ENCODE data around the gene B2M. TPM values are rescaled to one million over a fixed set of nuclear protein-coding genes. Genes with fewer than 3 reads are reported as not detected.
A peak's percentile ranks its signal among the peaks of the same experiment; 100 is the strongest.

The B2M gene
- total RNA-seq = 1,000 to 10,000 TPM; 1,354 to 2,259 TPM

GRCh38 chr15:44711096-44711742 lies at the start of gene B2M, which contains the start of gene PATL2:
Gene B2M (plus strand): TSS chr15:44711517. CDS start chr15:44711547, 30 bp downstream.
Gene PATL2 (minus strand): TSS chr15:44711323. CDS start chr15:44676490, 34,833 bp downstream.
- DNase-seq (ENCODE audit: low spot score) = peak; percentile 99
- H3K27ac ChIP-seq = peak within 1 kb of the TSS; percentile 99 to 100
- H3K9me3 ChIP-seq = no peaks in the 10 kb centered on the region
- H3K36me3 ChIP-seq = peaks cover 11% of the 10 kb centered on the region
- H3K4me1 ChIP-seq = peaks cover 0 to 34% of the 10 kb centered on the region in 2 donors
- no peak for TF ChIP-seq CTCF (IDR thresholded peaks at IDR 0.05)
- H3K4me3 ChIP-seq = peak within 1 kb of the TSS; percentile 81 to 90
- no peaks in the 10 kb centered on the region for H3K27me3 ChIP-seq

GRCh38 chr15:44661576-44661975 lies 49.7 kb upstream of the B2M start:
- Histone ChIP-seq H3K27ac (no peak overlapping the region), H3K9me3 (no peaks in the 10 kb centered on the region), H3K27me3 (no peaks in the 10 kb centered on the region), H3K4me3 (no peak overlapping the region), H3K4me1 (peaks cover 0 to 25% of the 10 kb centered on the region in 2 donors), H3K36me3 (peaks cover 21% of the 10 kb centered on the region)
- TF ChIP-seq CTCF (IDR thresholded peaks at IDR 0.05) = no peak
- no peak for DNase-seq (ENCODE audit: low spot score)

GRCh38 chr15:44662478-44663409 lies 48.6 kb upstream of the B2M start:
- peak overlapping the region; percentile 98 to 100 for H3K27ac ChIP-seq
- H3K36me3 ChIP-seq = peaks cover 19% of the 10 kb centered on the region
- peak overlapping the region; percentile 95 for H3K4me3 ChIP-seq
- peaks cover 0 to 21% of the 10 kb centered on the region in 2 donors for H3K4me1 ChIP-seq
- DNase-seq (ENCODE audit: low spot score) = peak; percentile 74
- H3K9me3 ChIP-seq = no peaks in the 10 kb centered on the region
- TF ChIP-seq CTCF (IDR thresholded peaks at IDR 0.05) = no peak
- H3K27me3 ChIP-seq = no peaks in the 10 kb centered on the region

GRCh38 chr15:44663410-44664308 lies 47.7 kb upstream of the B2M start, which contains the start of gene SPG11:
Gene SPG11 (minus strand): TSS chr15:44663662. CDS start chr15:44663647, 15 bp downstream.
- TF ChIP-seq CTCF (IDR thresholded peaks at IDR 0.05) = peak; percentile 93 to 95
- Histone ChIP-seq H3K4me3 (peak within 1 kb of the TSS; percentile 95), H3K9me3 (no peaks in the 10 kb centered on the region), H3K36me3 (peaks cover 12% of the 10 kb centered on the region), H3K27me3 (no peaks in the 10 kb centered on the region), H3K4me1 (peaks cover 0 to 21% of the 10 kb centered on the region in 2 donors), H3K27ac (peak within 1 kb of the TSS; percentile 98 to 100)
- DNase-seq (ENCODE audit: low spot score) = peak; percentile 98

All from right atrium auricular region (tissue), 2 donors.